Stimulated activated CD4-positive, alpha-beta T cell treated with anti-CD3 and anti-CD28 coated beads, Interleukin-1b, Interleukin-23, amount 100 ng/mL, for 24 hours (primary cell): Measurements from ENCODE around the gene STIM1.

Source experiments
- DNase-seq, 4 experiments: peaks; one replicate each; pipeline ENCODE4 v3.0.0-alpha.2; 2020; ENCODE audit warnings: low read depth in 4 of 4, low spot score in 1 of 4

The STIM1 gene

GRCh38 chr11:3830088-3830487 is 25.4 kb upstream of the STIM1 start:
- no peak for DNase-seq

GRCh38 chr11:3830730-3831129 is 24.7 kb upstream of the STIM1 start:
- DNase-seq, result no peak

- DNase-seq, result no peak
Measured at GRCh38 chr11:3831378-3832239, 23.9 kb upstream of the STIM1 start.

GRCh38 chr11:3832816-3833215 is 22.6 kb upstream of the STIM1 start:
- DNase-seq, result no peak

GRCh38 chr11:3833449-3833848 is 22.0 kb upstream of the STIM1 start:
- DNase-seq, result no peak

GRCh38 chr11:3834349-3834663 is 21.2 kb upstream of the STIM1 start:
- DNase-seq, result no peak

- no peak for DNase-seq
Measured at GRCh38 chr11:3834664-3835461, 20.6 kb upstream of the STIM1 start.

- DNase-seq, result no peak
Measured at GRCh38 chr11:3835751-3836150, 19.7 kb upstream of the STIM1 start.

GRCh38 chr11:3836903-3837302 is 18.6 kb upstream of the STIM1 start:
- no peak for DNase-seq

- DNase-seq, result no peak
Measured at GRCh38 chr11:3837793-3838192, 17.7 kb upstream of the STIM1 start.

- DNase-seq, result no peak
Measured at GRCh38 chr11:3838504-3838903, 17.0 kb upstream of the STIM1 start.

GRCh38 chr11:3840004-3840869 is 15.2 kb upstream of the STIM1 start:
- no peak for DNase-seq

- peak in 3 of 4 experiments; percentile 45 to 93 (median 52) for DNase-seq
Measured at GRCh38 chr11:3840870-3841425, 14.5 kb upstream of the STIM1 start, which contains the start of gene RHOG. TSS of gene RHOG (minus strand) at chr11:3840959. CDS start at chr11:3828138, 12,821 bp downstream.

GRCh38 chr11:3841426-3842350 is 13.8 kb upstream of the STIM1 start:
- peak in 3 of 4 experiments; percentile 80 to 88 (median 87) for DNase-seq

GRCh38 chr11:3843326-3843725 is 12.1 kb upstream of the STIM1 start:
- DNase-seq, result no peak

- DNase-seq, result no peak
Measured at GRCh38 chr11:3845246-3845645, 10.2 kb upstream of the STIM1 start.

- DNase-seq, result no peak
Measured at GRCh38 chr11:3845670-3846069, 9.8 kb upstream of the STIM1 start.

- peak in 1 of 4 experiments; percentile 34 for DNase-seq
Measured at GRCh38 chr11:3849297-3849874, 6.1 kb upstream of the STIM1 start.

GRCh38 chr11:3853545-3853842 is 2.0 kb upstream of the STIM1 start:
- no peak for DNase-seq
